ENCODE results near the gene ZNF84. TPM values are rescaled to one million over a fixed set of nuclear protein-coding genes. Genes with fewer than 3 reads are reported as not detected.

Gene ZNF84
- 10 to 100 TPM in 3 of 4 donors, 1 to 10 TPM in 1; 8.0 to 41.9 (median 21.2) TPM for total RNA-seq

- Histone ChIP-seq H3K27ac (peak within 1 kb of the TSS; percentile 95), H3K9me3 (peaks cover 41% of the 10 kb centered on the region), H3K27me3 (no peaks in the 10 kb centered on the region), H3K36me3 (peaks cover 22% of the 10 kb centered on the region), H3K4me1 (peaks cover 11% of the 10 kb centered on the region), H3K4me3 (peak within 1 kb of the TSS; percentile 72)
- no peak for TF ChIP-seq EP300 (IDR thresholded peaks at IDR 0.05)
- peak; percentile 57 to 96 (median 73) for TF ChIP-seq POLR2AphosphoS5 (IDR thresholded peaks at IDR 0.05)
- DNase-seq (ENCODE audit: low spot score in 2 of 2), result peak; percentile 97 to 99
- under 1% methylated on average over 56 of the region's 103 CpGs for WGBS
These were observed at the start of gene ZNF84 for GRCh38 chr12:133037207-133038005. Gene ZNF84 (plus strand): TSS chr12:133037509. CDS start chr12:133041468, 3,959 bp downstream.

GRCh38 chr12:132998741-132999140 is 38.6 kb upstream of the ZNF84 start:
- H3K27me3 ChIP-seq, result no peaks in the 10 kb centered on the region
- H3K9me3 ChIP-seq, result peaks cover 94% of the 10 kb centered on the region
- H3K4me3 ChIP-seq, result no peak overlapping the region
- DNase-seq (ENCODE audit: low spot score in 2 of 2), result no peak
- no peak overlapping the region for H3K27ac ChIP-seq
- H3K36me3 ChIP-seq, result peaks cover 41% of the 10 kb centered on the region
- 47% methylated on average over 1 of the region's 1 CpG for WGBS
- no peak for TF ChIP-seq POLR2AphosphoS5 (IDR thresholded peaks at IDR 0.05)
- no peak for TF ChIP-seq CTCF (IDR thresholded peaks at IDR 0.05)
- no peak for TF ChIP-seq POLR2A (IDR thresholded peaks at IDR 0.05)
- TF ChIP-seq EP300 (IDR thresholded peaks at IDR 0.05), result no peak
- H3K4me1 ChIP-seq, result no peaks in the 10 kb centered on the region

- H3K27ac ChIP-seq, result no peak overlapping the region
- H3K4me3 ChIP-seq, result no peak overlapping the region
- no peaks in the 10 kb centered on the region for H3K27me3 ChIP-seq
- peaks cover 65% of the 10 kb centered on the region for H3K9me3 ChIP-seq
- peaks cover 97% of the 10 kb centered on the region for H3K36me3 ChIP-seq
- no peak for DNase-seq (ENCODE audit: low spot score in 2 of 2)
- 96% methylated on average over 6 of the region's 6 CpGs for WGBS
- H3K4me1 ChIP-seq, result no peaks in the 10 kb centered on the region
- TF ChIP-seq POLR2A (IDR thresholded peaks at IDR 0.05) (no peak), EP300 (IDR thresholded peaks at IDR 0.05) (no peak), CTCF (IDR thresholded peaks at IDR 0.05) (no peak), POLR2AphosphoS5 (IDR thresholded peaks at IDR 0.05) (no peak)
These were observed 26.5 kb upstream of the ZNF84 start for GRCh38 chr12:133010657-133011297.

- no peaks in the 10 kb centered on the region for H3K27me3 ChIP-seq
- no peak for DNase-seq (ENCODE audit: low spot score in 2 of 2)
- WGBS, result 93% methylated on average over 2 of the region's 2 CpGs
- TF ChIP-seq CTCF (IDR thresholded peaks at IDR 0.05), result no peak
- TF ChIP-seq EP300 (IDR thresholded peaks at IDR 0.05), result no peak
- no peak for TF ChIP-seq POLR2A (IDR thresholded peaks at IDR 0.05)
- TF ChIP-seq POLR2AphosphoS5 (IDR thresholded peaks at IDR 0.05), result no peak
- H3K4me3 ChIP-seq, result no peak overlapping the region
- H3K27ac ChIP-seq, result no peak overlapping the region
- peaks cover 63% of the 10 kb centered on the region for H3K9me3 ChIP-seq
- H3K36me3 ChIP-seq, result peaks cover 7% of the 10 kb centered on the region
- H3K4me1 ChIP-seq, result no peaks in the 10 kb centered on the region
These were observed 13.7 kb upstream of the ZNF84 start for GRCh38 chr12:133023566-133023965.

GRCh38 chr12:133026996-133027395 is 10.3 kb upstream of the ZNF84 start:
- no peak for DNase-seq (ENCODE audit: low spot score in 2 of 2)
- WGBS, result 87% methylated on average over 7 of the region's 7 CpGs
- no peak overlapping the region for H3K4me3 ChIP-seq
- no peaks in the 10 kb centered on the region for H3K36me3 ChIP-seq
- H3K4me1 ChIP-seq, result no peaks in the 10 kb centered on the region
- H3K27me3 ChIP-seq, result no peaks in the 10 kb centered on the region
- H3K27ac ChIP-seq, result no peak overlapping the region
- TF ChIP-seq POLR2A (IDR thresholded peaks at IDR 0.05), result no peak
- TF ChIP-seq EP300 (IDR thresholded peaks at IDR 0.05), result no peak
- TF ChIP-seq CTCF (IDR thresholded peaks at IDR 0.05), result no peak
- TF ChIP-seq POLR2AphosphoS5 (IDR thresholded peaks at IDR 0.05), result no peak
- H3K9me3 ChIP-seq, result peaks cover 59% of the 10 kb centered on the region
